NCI-H1105 treated with DMSO at 0.1 percent for 48 hours (cell line): ENCODE results near the gene PITPNM2.

Source experiments
- DNase-seq: peaks from one replicate; lab custom pipeline; 2025; lab: John Stamatoyannopoulos, UW

PITPNM2 gene

DNA sequence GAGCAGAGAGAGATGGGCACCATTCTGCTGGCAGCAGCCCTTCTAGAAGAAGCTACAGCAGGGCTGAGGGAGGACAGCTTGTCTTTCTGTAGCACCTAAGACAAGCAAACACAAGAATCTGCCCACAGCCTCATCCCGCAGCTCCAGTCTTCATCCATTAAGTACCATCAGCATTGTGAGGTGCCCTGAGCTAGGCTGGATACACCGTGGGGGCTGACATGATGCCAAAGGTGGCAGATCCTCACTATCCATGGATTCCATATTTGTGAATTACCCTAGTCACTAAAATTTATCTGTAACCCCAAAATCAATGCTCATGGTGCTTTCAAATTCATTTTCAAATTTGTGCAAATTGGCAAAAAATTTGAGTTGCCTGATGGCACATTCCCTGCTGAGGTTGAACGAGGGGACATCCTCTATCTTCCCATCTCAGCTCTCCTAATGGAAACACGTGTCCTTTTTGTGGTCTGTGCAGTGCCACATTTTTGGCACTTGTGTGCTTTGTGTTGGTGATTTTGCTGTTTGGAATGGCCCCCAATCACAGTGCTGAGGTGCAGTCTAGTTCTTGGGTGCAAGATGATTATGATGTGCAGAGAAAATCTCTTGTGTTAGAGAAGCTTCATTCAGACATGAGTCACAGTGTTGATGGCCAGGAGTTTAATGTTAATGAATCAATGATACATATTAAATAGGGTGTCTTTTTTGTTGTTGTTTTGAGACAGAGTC lies 7.0 kb downstream of the PITPNM2 start:
- no peak for DNase-seq

DNA sequence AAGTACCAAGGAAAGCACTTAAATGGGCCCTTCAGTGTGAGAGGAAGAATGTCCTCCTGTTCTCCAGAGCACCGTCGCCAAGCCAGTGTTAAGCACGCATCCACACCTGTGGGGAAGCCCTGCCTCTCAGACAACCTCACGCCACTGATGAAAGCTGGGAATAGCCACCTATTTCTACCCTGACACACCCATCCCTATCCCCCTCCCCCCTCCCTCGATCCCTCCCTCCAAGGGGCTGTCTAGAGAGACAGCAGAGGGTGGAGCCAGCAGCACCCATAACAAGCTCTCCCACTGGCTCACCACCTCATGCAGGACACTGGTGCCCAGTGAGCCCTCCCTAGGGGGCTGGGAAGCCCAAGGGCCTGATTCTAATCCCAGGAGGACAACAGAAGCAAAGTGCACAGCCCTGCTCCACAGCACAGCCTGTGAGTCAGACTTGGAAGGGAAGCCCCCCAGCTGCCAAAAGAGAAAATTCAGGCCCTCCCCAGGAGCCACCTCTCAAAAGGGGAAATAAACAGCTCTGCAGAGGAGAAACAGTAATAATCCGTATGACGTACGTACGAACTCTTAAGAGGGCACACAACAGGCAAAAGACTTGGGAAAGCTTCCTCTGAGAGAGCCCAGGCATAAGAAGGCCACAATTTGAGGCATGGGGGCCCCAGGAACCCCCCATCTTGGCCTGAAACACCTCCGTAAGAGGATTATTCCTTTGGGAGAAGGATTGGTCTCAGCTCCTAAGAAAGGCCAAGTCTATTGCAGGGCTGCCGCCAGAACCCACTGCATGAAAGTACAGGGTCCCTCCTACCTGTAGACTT lies 7.8 kb downstream of the PITPNM2 start:
- no peak for DNase-seq

DNA sequence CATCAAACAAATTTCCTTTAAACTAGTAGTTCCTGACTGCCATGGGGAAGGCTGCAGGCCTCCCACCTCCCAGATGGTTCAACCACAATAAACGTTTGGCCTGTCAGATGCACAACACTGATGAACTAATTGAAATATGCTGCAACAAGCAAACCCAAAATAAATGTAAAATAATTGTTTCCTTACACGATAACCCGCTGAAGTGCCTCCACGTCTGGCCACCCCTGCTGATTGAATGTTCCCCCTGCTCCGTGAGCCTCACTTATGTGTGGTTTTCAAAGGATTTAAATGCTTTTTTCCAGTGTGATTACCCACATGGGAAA lies 8.4 kb downstream of the PITPNM2 start:
- DNase-seq, result no peak

DNA sequence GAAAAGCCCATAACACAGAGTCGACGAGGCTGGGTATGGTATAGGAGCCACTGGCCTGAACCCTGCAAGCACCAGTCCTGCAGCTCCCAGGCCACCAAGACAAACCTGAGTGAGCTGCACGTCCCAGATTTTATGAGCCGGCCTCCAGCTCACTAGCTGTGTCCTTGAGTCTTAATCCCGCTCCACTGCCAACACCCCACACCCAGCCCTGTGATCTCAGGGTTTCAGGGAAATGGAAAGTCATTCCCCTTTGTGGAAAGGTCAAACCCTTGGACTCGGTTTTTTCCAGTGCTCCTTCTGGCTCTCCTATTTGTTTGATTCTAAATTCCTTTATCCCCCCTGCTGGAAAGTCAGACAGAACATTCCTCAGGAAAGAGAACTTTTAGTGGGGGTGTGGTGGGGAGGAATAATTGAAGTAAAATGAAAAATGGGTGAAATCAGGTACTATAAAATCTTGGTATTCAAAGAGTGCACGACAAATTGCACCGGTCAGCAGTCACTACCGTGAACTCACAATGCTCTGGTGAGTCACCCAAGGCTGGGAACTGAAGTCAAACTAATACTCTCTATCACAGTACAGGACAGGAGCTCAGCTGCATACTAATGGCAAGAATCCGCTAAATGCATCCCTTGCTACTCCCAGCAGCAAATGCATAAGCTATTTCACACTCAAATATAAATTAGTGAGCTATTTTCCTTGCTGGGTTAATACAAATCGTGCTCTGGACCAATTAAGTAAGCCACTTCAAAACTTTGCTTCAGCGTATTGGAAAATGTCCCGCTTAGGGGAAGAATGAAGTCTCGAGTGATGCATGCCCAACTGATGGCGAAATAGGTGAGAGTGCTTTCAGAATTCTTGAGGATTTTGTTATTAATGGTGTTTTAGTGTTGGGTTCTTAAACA lies 9.0 kb downstream of the PITPNM2 start:
- no peak for DNase-seq

DNA sequence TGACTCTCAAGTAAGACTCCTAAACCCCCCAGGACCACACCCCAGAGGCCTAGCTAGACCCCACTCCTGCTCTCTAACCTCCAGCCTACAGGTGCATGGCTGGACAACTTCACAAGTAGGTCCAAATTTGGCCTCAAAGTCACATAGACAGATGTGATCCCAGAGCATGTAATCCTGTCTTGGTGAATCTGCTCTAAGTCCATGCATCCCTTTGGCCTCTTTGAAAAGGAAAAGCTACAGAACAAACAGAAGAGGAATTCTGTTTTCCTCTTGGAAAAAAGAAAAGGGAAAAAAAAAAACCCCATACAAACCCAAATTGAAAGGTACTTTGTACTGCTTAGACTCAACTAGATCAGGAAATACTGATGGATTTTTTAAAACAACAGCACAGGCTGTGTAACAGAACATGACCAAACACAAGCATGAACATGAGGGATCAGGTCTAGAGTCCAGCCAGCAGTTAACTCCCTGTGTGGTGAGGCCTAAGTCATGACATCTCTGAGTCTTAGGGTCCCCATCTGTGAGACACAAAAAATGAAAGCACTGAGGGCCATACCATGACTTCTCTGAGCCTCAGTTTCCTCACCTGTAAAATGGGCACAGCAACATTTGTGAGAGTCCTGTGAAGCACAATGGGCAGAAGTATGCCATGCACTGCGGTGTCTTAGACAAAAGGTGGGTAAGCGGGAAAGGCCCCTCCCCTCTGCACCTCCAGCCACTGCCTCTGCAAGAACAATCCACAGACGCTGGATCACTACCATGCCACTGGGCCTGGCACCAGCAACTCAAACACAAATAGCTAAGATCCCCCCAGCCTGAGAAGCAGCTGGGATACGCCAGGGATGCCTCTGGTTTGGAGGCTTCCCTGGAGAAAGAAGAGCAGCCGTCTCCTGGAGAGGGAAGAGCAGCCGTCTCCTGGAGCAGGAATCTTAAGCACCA lies 9.9 kb downstream of the PITPNM2 start:
- DNase-seq, result no peak

DNA sequence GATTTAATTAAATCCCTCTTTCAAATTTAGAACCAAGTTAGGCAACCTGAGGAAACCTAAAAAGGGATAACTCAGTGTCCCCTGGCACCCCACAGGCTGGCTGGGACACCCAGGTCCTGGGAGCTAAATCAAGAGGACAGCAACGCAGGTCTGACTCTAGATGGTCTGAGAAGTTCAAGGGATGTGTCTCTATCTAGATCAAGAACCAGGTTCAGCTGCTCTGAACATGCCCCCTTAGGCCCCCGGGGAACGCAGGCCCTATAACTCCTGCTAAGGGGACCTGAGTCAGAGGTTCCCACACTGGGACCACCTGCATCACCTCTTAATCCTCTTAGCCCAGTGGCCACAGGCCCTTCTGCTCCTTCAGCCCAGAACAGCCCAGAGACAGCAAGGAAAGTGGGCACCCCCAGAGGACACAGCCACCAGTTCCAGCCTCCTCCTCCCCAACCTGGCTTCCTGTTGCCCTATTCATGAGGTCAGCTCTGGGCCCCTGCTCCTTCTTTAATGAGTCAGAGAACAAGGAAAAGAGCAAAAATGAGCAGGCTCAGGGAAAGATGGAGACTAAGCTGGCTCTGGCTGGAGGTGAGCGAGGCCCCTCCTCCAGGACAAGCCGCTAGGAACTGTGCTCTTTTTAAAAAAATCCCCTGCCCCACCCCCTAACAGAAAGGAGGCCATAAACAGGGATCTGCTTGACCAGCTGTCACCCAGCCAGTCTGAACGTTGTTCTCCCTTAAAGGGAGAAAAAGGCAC lies 10.8 kb downstream of the PITPNM2 start:
- DNase-seq, result no peak

DNA sequence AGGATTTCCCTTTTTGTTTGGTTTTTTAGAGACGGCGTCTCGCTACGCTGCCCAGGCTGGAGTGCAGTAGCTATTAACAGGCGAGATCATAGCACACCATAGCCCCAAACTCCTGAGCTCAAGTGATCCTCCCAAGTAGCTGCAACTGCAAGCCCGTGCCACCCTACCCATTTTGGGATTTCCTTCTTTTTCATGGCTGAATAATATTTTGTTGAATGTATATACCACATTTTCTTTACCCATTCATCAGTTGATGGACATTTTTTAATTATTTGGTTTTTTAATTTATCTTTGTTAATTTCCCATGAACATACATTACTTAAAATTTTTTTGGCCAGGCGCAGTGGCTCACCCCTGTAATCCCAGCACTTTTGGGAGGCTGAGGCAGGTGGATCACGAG lies 15.2 kb downstream of the PITPNM2 start:
- DNase-seq, result no peak

DNA sequence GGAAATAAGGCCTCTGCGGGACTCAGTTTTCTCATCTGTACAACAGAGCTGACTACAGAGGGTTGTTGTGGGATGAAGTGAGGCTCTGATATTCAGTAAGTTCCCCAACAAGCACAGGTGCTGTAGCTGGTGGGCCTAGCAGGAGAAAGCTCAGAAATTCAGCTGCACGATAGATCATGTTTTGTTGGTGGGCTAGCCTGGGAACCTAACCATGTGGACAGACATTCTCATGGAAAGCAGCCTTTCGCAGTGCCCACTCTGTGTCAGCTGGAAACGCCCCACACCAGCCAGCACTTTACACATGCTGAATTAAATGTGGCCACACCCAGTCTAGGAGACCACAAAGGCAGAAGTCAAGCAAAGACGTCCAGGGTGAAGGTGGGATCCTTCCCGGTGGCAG lies 16.1 kb downstream of the PITPNM2 start:
- DNase-seq, result no peak

DNA sequence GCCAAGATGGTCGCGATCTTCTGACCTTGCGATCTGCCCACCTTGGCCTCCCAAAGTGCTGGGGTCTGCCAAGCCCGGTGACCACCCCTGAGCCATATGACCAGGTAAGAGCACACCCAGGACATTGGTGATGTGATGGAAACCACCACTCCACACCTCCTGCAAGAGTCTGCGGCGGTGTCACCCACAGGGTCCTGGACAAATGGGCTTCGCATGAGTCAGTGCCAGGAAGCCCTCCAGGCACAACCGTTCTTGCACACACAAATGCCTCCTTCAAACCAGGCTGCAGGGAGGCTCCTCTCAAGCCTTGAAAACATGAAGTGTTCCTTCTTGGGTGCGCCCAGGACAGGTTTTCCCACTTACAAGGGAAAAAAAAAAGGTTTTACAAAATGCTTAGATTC lies 16.6 kb downstream of the PITPNM2 start:
- no peak for DNase-seq

DNA sequence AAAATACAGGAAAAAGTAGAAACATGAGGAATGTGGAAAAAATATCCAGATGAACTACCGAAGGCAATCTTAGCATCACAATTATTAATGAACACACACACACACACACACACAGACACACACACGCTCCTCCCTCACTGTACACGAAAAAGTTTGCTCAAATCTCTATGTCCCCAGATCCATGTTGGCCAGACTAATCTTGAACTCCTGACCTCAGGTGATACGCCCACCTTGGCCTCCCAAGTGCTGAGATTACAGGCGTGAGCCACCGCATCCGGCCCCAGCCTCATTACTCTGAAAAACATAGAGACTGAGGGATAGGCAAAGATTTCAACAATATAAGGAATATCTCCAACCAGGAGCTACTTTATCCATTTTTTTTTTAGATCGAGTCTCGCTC lies 17.2 kb downstream of the PITPNM2 start:
- no peak for DNase-seq

DNA sequence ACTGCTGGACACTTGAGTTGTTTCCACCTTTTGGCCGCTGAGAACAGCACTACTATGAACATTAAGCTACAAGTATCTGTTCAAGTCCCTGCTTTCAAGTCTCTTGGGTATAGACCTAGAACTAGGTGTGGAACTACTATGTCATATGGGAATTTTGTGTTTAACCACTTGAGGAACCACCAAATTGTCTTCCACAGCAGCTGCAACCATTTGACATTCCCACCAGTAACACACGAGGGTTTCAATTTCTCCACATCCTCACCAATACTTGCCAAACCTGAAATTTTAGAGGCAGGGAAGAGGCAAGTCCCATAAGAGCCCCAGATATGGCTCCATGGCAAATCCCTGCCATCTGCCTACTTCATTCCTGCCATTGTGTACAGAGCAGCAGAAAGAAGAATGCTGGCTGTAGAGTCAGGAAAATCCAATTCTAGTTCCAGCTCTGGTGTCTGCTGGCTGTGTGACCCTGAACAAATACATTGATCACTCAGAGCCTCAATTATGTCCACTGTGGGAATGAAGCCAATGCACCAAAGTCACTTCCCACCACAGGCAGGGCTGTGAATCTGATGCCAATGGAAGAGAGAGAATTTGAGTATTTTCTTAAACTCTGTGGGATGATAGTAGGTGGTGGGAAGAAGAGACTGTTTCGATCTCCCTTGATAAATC lies 17.8 kb downstream of the PITPNM2 start:
- DNase-seq, result peak; percentile 8

DNA sequence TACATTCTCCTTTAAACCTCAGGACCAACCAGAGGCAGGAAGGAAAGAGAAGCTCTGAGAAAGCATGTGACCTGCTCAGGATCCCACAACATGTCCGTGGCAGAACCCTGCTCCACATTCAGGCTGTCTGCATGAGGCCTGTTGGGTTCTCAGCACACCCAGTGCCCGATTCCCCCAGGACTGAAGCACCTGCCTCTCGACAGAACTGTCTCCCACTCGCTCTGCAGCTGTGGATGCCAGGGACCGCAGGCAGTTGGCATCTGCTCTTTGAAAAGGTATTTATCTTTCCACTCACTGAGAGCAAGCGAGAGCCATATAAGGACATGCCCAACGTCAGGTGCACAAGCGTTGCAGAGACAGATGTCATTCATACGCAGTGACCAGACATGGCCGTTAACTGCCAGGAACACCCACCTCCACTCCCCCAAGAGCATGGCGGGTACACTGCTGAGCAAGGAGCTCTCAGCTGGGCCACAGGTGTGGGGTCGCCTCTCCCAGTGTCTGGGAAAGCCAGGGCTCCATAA lies 18.9 kb downstream of the PITPNM2 start:
- DNase-seq, result peak; percentile 99

DNA sequence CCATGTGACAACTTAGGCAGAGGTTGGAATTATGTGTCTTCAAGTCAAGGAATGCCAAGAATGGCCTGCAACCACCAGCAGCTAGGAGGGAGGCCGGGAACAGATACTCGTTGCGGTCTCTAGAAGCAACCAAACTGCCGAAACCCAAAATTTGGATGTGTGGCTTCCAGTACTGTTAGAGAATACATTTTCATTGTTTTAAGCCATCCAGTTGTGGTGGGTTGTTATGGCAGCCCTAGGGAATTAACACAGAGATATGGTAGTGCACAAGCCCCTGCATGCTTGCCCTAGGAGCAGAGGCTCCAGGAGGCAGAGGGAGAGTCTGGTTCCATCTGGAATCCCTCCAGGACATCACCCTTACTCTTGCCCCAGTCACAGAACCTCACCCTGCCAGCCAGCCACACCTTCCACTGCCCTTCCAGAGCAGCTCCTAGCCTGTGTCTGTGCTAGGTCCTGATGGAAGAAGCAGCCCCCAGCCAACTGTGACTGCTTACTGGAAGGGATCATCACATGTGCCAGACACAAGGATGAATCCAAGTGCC lies 19.5 kb downstream of the PITPNM2 start:
- DNase-seq, result peak; percentile 86

DNA sequence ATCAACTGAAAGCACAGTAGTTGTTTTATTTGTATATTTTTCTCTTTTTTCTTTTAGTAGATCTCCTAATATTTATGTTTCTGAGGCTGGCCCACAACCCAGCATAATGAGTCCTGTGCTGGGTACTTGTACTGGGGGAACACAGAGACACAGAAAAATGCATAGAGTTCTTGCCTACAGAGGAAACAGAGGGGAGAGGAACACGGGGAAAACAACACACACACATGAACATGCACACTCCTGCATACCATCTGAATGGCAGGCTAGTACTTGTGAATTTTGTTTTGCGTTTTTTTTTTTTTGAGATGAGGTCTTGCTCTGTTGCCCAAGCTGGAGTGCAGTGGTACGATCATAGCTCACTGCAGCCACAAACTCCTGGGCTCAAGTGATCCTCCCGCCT lies 21.3 kb downstream of the PITPNM2 start:
- DNase-seq, result no peak

DNA sequence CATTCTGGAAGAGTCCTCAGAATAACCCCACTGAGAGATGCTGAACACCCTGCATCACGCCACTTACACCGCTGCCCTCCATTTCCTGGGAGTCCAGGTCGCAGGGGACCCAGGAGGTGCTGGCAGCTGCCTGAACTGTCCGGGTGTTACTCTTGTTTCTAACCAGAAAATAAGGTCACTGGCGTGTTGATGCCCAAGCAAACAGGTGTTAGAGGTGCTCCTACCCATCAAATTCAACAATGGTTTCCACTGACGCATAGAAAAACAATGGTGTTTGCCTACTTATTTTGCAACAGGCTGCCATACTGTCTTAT lies 23.8 kb downstream of the PITPNM2 start:
- no peak for DNase-seq

DNA sequence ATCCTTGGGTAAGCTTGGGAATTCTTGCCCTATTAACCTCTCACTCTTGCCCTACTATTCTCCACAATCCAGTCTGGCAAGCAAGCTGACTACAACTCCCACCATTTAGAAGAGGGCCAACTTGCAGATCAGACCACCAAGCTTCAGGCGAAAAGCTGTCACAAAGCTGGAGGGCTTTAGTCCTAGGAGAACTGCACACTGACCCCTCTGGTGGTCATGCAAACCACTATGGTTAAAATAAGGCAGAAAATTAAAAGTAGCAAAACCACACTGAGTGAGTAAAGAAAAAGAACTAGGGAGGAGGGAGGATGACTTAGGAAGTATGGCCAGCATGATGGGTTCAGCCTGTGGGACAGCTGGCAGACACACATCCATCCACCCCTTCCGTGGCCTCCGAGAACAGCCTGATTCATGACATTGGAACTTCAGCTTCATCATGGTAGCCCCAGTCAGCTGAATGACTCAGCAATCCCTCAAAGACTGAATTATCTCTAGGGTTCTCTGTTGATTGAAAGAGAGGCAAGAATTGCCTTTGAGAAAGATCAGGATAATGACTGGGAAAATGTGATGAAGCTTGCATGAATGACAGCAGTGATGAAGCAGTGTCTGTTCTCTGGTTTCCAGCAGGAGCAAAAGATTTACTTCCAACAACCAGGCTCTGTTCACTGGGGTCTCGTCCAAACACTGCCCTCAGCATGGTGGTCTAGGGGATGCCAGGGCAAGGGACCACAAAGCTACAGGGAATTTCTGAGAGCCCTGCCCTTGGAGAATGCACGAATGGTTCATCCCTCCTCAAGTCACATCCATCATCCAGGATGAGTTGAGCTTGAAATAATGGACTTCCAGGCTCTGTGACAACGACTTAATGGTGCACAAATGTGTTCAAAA lies 24.4 kb downstream of the PITPNM2 start:
- no peak for DNase-seq

DNA sequence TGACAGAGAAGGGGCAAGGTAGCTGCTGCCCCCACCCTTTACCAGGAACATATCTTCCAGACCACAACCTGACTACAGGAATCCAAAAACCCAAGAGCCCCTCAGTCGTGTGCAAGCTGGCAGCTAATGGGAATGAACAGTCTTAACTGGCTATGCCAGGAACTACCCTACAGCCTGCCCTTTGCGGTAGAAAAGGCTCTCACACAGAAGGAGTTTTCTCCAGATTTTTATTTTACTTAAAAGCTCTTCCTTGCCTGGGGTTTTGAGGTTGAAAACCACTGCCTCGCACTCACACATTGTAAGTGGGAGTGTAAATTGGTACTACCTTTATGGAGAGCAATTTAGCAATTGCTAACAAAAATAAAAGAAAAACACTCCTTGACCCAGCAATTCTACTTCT lies 28.3 kb downstream of the PITPNM2 start:
- no peak for DNase-seq

DNA sequence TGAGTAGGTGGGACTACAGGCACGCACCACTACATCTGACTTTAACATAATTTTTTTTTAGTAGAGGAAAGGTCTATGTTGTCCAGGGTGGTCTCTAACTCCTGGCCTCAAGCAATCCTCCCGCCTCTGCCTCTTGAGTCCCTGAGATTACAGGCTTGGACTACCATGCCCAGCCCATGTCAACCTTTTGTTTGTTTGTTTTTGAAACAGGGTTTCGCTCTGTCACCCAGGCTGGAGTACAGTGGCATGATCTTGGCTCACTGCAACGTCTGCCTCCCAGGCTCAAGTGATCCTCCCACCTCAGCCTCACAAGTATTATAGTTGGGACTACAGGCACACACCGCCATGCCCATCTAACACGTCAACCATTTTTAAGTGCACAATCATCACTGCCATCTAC lies 29.2 kb downstream of the PITPNM2 start:
- DNase-seq, result no peak
